CD4-positive, alpha-beta T cell treated with Interleukin-4 for 1 hour (primary cell): ENCODE data around the gene ZIC5.
A peak's percentile ranks its signal among the peaks of the same experiment; 100 is the strongest.

Experiments used
- DNase-seq, 2 donors: peaks; one replicate each; pipeline ENCODE4 v3.0.0-alpha.2; 2020 to 2022

The ZIC5 gene

DNA sequence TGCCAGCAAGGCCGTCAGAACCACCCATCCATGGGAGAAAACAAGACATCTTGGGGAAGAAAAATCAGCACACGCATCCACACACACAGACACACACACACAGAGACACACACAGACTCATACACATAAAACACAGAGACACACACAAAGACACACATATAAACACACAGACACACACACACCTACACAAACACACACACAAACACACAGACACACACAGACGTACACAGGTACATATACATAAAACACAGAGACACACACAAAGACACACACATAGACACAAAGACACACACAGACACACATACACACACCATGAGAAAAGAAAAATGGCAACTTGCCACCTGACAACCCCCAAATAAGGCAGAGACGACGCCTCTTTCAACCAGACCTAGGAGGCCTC lies 40.6 kb downstream of the ZIC5 start:
- no peak for DNase-seq

DNA sequence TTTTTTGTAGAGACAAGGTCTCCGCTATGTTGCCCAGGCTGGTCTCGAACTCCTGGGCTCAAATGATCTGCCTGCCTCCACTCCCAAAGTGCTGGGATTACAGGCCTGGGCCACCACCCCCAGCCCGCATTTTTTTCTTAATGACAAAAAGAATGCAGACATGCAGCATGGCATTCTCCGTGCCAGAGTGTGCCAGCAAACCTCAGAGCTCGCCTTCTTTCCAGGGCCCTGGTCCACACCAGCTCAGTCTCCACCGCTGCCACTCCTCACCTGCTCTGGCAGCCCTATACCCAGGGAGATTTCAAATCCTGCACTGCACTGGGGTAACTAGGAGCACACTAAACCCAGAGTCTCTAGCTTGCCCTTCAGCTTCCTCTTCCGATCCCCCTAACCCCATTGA lies 41.7 kb downstream of the ZIC5 start:
- DNase-seq, result no peak

DNA sequence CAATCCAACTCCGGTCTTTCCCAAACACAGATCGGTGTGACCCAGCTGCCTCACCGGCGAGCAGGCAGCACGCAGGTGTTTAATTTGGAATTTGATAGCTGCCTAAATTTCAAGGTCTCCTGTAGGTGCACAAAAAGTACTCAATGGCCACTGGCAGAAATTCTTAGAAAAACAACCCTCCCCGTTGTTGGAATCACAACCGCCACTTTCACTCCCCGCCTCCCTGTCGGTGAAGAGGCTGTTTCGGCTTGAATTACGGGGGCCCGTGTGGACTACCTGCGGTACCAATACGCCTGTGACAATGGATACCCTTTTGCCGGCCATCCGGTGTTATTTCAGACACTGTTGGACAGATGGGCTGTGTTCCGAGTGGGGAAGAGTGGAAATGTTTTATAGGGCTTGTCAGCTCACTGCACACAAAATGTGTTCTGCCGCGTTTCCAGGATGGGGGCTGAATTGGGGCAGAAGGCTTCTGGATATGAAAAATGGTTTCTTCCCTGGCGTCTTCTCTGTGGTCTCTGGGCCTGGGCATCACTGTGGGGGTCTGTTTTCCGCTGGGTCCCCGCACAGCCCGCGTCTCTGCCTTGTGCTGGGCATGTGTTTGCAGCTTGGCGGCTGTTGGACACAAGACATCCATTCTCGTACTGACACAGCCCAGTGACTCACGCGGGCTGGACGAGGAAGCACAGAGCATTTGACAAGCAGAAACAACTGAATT lies 45.4 kb downstream of the ZIC5 start:
- DNase-seq, result no peak

DNA sequence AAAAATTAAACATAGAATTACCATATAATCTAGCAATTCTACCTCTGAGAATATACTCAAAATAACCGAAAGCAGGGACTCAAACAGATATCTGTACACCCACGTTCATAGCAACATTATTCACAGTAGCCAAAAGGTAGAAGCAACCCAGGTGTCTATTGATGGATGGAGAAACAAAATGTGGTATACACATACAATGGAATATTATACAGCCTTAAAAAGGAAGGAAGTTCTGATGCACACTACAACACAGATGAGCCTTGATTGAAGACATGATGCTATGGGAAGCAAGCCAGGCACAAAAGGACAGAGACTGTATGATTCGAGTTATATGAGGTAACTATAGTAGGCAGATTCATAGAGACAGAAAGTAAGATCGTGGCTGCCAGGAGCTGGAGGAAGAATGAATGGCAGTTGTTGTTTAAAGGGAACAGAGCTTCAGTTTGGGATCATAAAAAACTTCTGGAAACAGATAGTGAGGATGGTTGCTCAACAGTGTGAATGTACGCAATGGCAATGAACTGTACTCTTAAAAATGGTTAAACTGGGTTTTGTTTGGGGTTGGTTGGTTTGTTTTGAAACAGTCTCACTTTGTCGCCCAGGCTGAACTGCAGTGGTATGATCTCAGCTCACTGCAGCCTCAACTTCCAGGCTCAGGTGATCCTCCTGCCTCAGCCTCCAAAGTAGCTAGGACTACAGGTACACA lies 47.5 kb downstream of the ZIC5 start:
- no peak for DNase-seq

DNA sequence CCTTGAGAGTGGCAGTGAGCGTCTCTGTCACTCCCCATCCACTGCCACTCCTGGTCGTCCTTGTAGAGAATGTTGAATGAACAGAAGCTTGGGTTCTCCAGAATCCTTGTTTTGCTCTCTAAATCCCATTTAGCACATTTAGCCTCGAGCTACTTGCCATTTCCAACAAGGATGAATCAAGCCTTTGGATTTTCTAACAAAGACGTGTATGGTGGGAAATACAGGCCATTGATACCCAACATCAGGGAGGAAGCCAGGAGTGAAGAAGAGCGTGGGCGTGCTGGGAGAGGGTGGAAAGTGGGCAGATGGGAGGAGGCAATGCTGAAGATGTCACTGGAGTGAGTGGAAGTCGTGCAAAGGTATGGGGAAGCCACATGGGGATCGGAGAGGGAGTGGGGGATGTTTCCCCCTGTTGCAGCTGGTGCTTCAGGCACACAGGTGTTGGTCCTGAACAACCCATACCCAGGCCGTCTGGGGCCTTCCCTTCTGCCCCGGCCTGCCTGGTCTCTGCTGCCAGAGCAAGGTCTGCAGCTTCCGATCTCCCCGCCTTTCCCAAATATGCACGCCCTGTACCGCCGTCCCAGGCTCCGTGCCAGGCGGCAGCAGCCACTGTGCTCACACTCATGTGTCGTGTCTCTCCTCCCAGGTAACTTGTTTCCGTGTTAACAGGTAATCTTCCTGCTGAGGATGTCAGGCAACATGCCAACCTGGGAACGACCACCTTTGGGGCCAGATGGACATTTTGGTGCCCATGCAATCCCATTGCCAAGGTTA lies 48.7 kb downstream of the ZIC5 start:
- no peak for DNase-seq

DNA sequence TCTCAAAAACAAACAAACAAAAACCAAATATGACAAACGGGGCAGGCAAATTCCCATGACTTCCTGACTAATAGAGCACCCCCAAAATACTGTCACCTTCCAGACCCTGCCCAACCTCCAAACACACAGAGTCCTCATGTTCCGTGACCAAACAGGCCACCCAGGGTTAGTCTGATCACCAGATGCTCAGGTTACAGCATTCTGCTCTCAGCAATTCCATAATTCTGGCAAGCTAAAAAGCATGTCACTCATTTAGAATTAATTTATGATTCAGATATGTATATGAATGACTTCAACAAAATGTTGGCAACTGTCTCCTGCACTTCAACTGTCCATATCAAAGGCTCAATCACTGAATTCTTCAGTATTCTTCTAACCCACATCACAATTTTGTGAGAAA lies 52.4 kb downstream of the ZIC5 start:
- no peak for DNase-seq

DNA sequence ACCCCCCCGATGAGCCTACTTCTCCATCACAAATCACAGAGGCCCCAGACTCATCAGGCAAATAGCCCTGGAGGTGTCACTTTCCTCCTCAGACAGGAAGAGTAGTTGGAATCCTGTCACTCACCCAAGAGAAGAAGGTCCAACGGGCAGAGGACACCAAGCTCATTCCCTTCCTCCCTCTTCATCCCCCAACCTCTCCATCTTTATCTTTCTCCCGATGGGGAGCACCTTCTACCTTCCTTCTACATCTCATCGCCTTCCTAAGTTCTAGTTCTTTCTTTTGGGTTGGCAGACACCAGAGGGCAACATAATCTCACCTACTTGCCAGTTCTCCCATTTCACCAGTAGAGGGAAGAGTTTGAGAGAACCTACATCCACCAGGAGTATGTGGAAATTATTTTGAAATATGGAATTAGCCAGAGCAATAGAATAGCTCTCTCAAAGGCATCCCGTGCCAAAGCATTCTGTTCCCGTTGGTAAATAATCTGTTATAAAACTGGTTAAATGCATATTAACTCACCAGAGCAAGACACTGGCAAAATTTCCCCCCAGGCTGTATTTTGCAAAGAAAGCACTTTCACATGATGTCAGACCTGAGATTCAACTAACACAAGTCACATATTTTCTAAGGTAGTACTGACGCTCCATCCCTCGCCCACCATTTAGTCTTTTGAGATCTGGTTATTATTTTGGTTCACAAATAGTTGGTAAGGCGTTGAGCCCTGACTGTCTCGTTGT lies 55.0 kb downstream of the ZIC5 start:
- DNase-seq, result peak in 1 of 2 donors; percentile 63

DNA sequence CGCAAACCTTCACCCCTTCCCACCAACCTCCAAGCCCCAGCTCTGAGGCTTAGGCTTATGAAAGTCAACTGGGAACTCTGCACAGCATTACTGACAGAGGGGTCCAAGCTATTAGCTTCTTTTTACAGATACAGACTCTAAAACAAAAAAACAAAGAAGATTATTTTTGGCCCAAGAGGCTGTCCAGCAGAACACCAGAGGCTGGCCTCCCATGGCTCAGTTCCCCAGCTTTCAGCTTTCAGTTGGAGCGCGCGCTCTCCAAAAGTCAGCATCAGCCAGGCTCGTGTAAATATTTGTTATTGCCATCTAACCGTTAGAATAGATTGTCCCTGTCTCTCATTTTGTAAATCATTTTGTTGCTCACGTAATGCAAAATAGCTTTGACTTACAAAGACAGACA lies 58.4 kb downstream of the ZIC5 start:
- no peak for DNase-seq
